K562 (cell line): ENCODE data around the gene CERS3. TPM values are rescaled to one million over a fixed set of nuclear protein-coding genes. Genes with fewer than 3 reads are reported as not detected.

Experiments used
- ATAC-seq: fragments of 200-7000 bp; cut with Tn5 transposase; 3 replicates; pipeline ENCODE4 v1.9.1; 2020; ENCODE audit warnings: moderate library complexity
- BruUV-seq: library from RNA; stranded (reverse); fragments of 400-500 nt; replicated peaks from 2 replicates; lab custom pipeline; 2021; lab: Mats Ljungman, UMichigan
- CTCF ChIA-PET: fragments of 300-600 bp; formaldehyde crosslinking; extraction: SDS; loops from one replicate; lab custom pipeline; 2021; ENCODE audit warnings: low intra/inter-chr PET ratio; lab: Yijun Ruan, JAX
- POLR2A ChIA-PET: fragments of 300-600, 350-650 bp; sonication (Branson Sonifier 250); formaldehyde crosslinking; extraction: SDS; loops from one replicate; lab custom pipeline; 2021; ENCODE audit warnings: antibody characterized with exemption, inconsistent platforms; lab: Yijun Ruan, JAX
- DNase-seq, 4 experiments: peaks; one replicate each; pipeline versions ENCODE4 v3.0.0 to v3.0.0-alpha.2; 2011 to 2018; ENCODE audit warnings: low spot score in 3 of 4, mixed read lengths in 3 of 4; ENCODE audit errors: extremely low read depth in 1 of 4
- FAIRE-seq: peaks from 2 replicates; lab custom pipeline; 2011; peaks lifted over from hg19 to GRCh38; lab: Jason Lieb, UNC
- H2AFZ ChIP-seq: 2 replicates; pipeline ENCODE4 v1.6.0; 2011; ENCODE audit warnings: low read depth, low read length, control low read depth, inconsistent platforms
- H3K27ac ChIP-seq: fragments of 200-600 bp; 3 replicates; pipeline ENCODE4 v1.8.0; 2011; ENCODE audit warnings: low read depth, mild to moderate bottlenecking, control low read depth, inconsistent platforms, low read length, moderate library complexity, mixed read lengths; ENCODE audit errors: extremely low read depth
- H3K27me3 ChIP-seq, 2 experiments: fragments of 300-600 bp in 1 of 2; 2 replicates in 1 of 2; 3 replicates in 1 of 2; pipeline versions ENCODE4 v1.6.0 to v1.8.0; 2011; ENCODE audit warnings: inconsistent platforms in 2 of 2, low read length in 2 of 2, mild to moderate bottlenecking in 1 of 2, mixed read lengths in 1 of 2, moderate library complexity in 1 of 2; ENCODE audit not compliant: control insufficient read depth in 2 of 2, insufficient read depth in 2 of 2
- H3K36me3 ChIP-seq: fragments of 300-600 bp; 3 replicates; pipeline ENCODE4 v1.8.0; 2011; ENCODE audit warnings: mild to moderate bottlenecking, low read length, inconsistent platforms; ENCODE audit not compliant: control insufficient read depth, insufficient read depth
- H3K4me1 ChIP-seq, 2 experiments: fragments of 200-600 bp in 1 of 2; replicated peaks in 1 of 2; 2 replicates in 1 of 2; 3 replicates in 1 of 2; pipeline versions ENCODE4 v1.5.1 to v1.8.0; 2011; ENCODE audit warnings: inconsistent platforms in 2 of 2, low read length in 2 of 2, mild to moderate bottlenecking in 1 of 2, mixed read lengths in 1 of 2, moderate library complexity in 1 of 2; ENCODE audit not compliant: control insufficient read depth in 2 of 2, insufficient read depth in 2 of 2
- H3K4me2 ChIP-seq: 2 replicates; pipeline ENCODE4 v1.6.1; 2011; ENCODE audit warnings: low read length, control low read depth, inconsistent platforms, mixed read lengths; ENCODE audit not compliant: insufficient read depth
- H3K4me3 ChIP-seq: fragments of 200-600 bp; sonication (generic), shearing (Covaris generic); 2 replicates; pipeline ENCODE4 v1.5.1; 2016; ENCODE audit warnings: control low read depth, inconsistent platforms
- H3K79me2 ChIP-seq: fragments of 200-600 bp; 3 replicates; pipeline ENCODE4 v1.8.0; 2011; ENCODE audit warnings: low read length, inconsistent platforms; ENCODE audit not compliant: control insufficient read depth, insufficient read depth
- H3K9ac ChIP-seq, 2 experiments: 2 replicates each; pipeline versions ENCODE4 v1.6.0 to v1.6.1; 2011; ENCODE audit warnings: low read depth in 2 of 2, low read length in 2 of 2, control low read depth in 1 of 2, inconsistent platforms in 1 of 2, mild to moderate bottlenecking in 1 of 2, mixed read lengths in 1 of 2; ENCODE audit not compliant: insufficient read depth in 1 of 2
- H3K9me1 ChIP-seq: one replicate; pipeline ENCODE4 v1.6.0; 2011; ENCODE audit warnings: inconsistent platforms, mild to moderate bottlenecking, low read length, moderate library complexity; ENCODE audit not compliant: control insufficient read depth, insufficient read depth
- H3K9me3 ChIP-seq: replicated peaks from 2 replicates; pipeline ENCODE4 v1.5.1; 2011; ENCODE audit warnings: low read depth, low read length, inconsistent platforms; ENCODE audit not compliant: control insufficient read depth, insufficient read depth
- H4K20me1 ChIP-seq: replicated peaks from 2 replicates; pipeline ENCODE4 v1.6.1; 2011; ENCODE audit warnings: low read length, inconsistent platforms, mixed read lengths; ENCODE audit not compliant: control insufficient read depth, insufficient read depth
- BRF1 ChIP-seq: IDR thresholded peaks from 3 replicates; pipeline ENCODE4 v1.6.1; 2011; ENCODE audit warnings: borderline replicate concordance, mild to moderate bottlenecking; ENCODE audit not compliant: insufficient read length; ENCODE audit errors: extremely low read depth
- C11orf30 ChIP-seq: fragments of 450-650 bp; IDR thresholded peaks from 2 replicates; pipeline ENCODE4 v1.6.1; 2016; ENCODE audit warnings: low read depth, mild to moderate bottlenecking
- POLR2B ChIP-seq: fragments of 450-650 bp; IDR thresholded peaks from 2 replicates; pipeline ENCODE4 v1.6.1; 2018; ENCODE audit warnings: low read depth; ENCODE audit not compliant: partially characterized antibody
- WGBS: fragments of 100-300 bp; shearing (Covaris generic); methylation state at CpG from one replicate; pipeline ENCODE4 v1.1.6; 2016; ENCODE audit warnings: low coverage, mixed read lengths; ENCODE audit not compliant: insufficient coverage; ENCODE audit errors: missing lambda C conversion rate; 5-methylcytosine and 5-hydroxymethylcytosine counted together
- in situ Hi-C: fragments of 300-500 bp; cut with MboI; formaldehyde crosslinking; loops from 4 replicates; pipeline ENCODE4 v1.15.0; 2018; ENCODE audit warnings: inconsistent platforms, mixed read lengths
- intact Hi-C: fragments of 100-400 bp; cut with micrococcal nuclease; formaldehyde crosslinking; loops from 2 replicates; pipeline ENCODE4 v1.14.2; 2022
- polyA plus RNA-seq, 8 experiments: library from polyadenylated mRNA; depleted of rRNA in 4 of 8; stranded (reverse) in 5 of 8; unstranded in 3 of 8; fragments of >200 nt; fragmentation: Nextera tagmentation in 2 of 8; fragmentation: Illumina TruSeq in 1 of 8; extraction: Ambion mirVana in 2 of 8; extraction: Trizol in 1 of 8; gene quantifications; 2 replicates each; pipeline versions ENCODE4 v1.2.1 to v1.2.3, GENCODE V29; 2011 to 2014; ENCODE audit warnings: inconsistent platforms in 1 of 8, missing spikeins in 1 of 8
- total RNA-seq, 7 experiments: library from RNA; depleted of rRNA in 6 of 7; stranded (reverse); fragments of >200 nt in 6 of 7; fragmentation: Illumina TruSeq in 2 of 7; extraction: Trizol in 2 of 7; gene quantifications; 2 replicates each; pipeline versions ENCODE4 v1.2.1 to v1.2.3, GENCODE V29; 2011 to 2021; ENCODE audit warnings: low replicate concordance in 1 of 7
- TF ChIP-seq, protein P1 (sequence below), 3 experiments: IDR thresholded peaks in 2 of 3; conservative IDR thresholded peaks in 1 of 3; 2 replicates each; pipeline ENCODE4 v1.5.1; 2011 to 2012; ENCODE audit warnings: low read length in 3 of 3, mild to moderate bottlenecking in 3 of 3, control low read depth in 2 of 3, improper control_type of control experiment in 1 of 3, inconsistent platforms in 1 of 3, low read depth in 1 of 3, mixed read lengths in 1 of 3, moderate library complexity in 1 of 3; ENCODE audit not compliant: insufficient read depth in 2 of 3

The CERS3 gene
- total and polyA plus RNA-seq, 9 of the 15 experiments (the other 6 are each of a cell fraction or from before 2014, with no cell fraction given): not detected

DNA sequence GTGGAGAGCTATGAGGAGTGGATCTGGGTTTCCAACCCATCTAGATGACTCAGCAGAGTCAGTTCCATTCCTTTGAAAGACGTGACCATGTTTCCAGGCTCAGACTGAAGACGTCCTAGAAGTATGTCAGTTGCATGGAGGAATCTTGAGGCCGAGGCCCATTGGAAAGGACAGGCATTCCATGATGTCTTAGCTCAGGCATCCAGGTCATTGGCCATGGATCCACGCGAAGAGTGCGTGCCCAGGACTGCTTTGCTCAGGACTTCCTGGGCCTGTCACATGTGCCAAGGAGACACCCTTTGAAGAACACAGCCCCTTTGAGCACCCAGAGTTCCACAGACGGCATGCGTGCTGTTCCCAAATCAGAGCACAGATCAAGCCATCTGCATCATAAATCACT is 94.7 kb downstream of the CERS3 start:
- Histone ChIP-seq H3K4me3 (no peak overlapping the region), H3K27me3 (no peaks in the 10 kb centered on the region; a peak in 1 of 5 replicates), H3K79me2 (no peaks in the 10 kb centered on the region), H3K9me3 (no peaks in the 10 kb centered on the region), H3K4me1 (no peaks in the 10 kb centered on the region; a peak in 1 of 5 replicates), H3K27ac (no peak overlapping the region), H3K4me2 (no peak overlapping the region), H4K20me1 (no peaks in the 10 kb centered on the region), H3K36me3 (no peaks in the 10 kb centered on the region), H3K9me1 (no peaks in the 10 kb centered on the region), H3K9ac (no peak overlapping the region), H2AFZ (no peak overlapping the region)
- ChIA-PET POLR2A (interaction anchor here (0.6 to 1.0 kb wide), 2 partner anchors 108 to 476 kb away, joined by 3 to 4 read pairs; no protein-coding TSS in a partner anchor), CTCF (no interaction called here)
- in situ Hi-C loops: no loop called here
- FAIRE-seq (no peak), DNase-seq (no peak), ATAC-seq (no peak)
- BruUV-seq: no TSS peak
- peak; percentile 18; the same call in 1 of the 2 replicates for TF ChIP-seq C11orf30
- no peak for TF ChIP-seq BRF1
- intact Hi-C loops: no loop called here
- WGBS: 3% methylated on average over 8 of the region's 8 CpGs

DNA sequence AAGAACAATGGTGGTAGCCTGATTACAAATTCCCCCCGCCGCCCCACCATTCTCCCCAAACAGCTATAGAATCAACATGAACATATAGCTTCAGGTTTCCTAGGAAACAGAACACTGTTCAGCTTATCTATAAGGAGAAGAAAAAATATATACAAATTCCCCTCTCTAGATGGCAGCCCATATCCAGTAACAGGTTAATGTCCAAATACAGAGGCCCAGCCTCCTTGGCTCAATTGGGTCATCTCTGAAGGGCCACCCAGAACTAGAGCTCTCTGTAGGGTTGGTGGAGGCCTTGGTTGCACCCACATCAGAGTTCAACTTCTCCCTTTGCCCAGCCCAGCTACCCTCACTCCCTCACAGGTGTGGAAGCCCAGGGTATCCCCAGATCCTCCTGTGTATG is 95.4 kb downstream of the CERS3 start:
- 0% methylated on average over 2 of the region's 2 CpGs for WGBS
- no peaks in the 10 kb centered on the region for H4K20me1 ChIP-seq

More for the DNA sequence above, 95.4 kb downstream of the CERS3 start:
- POLR2A ChIA-PET: interaction anchor here (1.0 kb wide), 1 partner anchor 108 kb away, joined by 4 read pairs; no protein-coding TSS in a partner anchor
- Histone ChIP-seq H3K36me3 (no peaks in the 10 kb centered on the region), H3K27ac (no peak overlapping the region), H3K4me3 (no peak overlapping the region), H3K4me2 (no peak overlapping the region), H3K27me3 (no peaks in the 10 kb centered on the region; a peak in 1 of 5 replicates), H3K9me1 (no peaks in the 10 kb centered on the region), H3K9me3 (no peaks in the 10 kb centered on the region), H3K9ac (no peak overlapping the region), H3K4me1 (no peaks in the 10 kb centered on the region), H2AFZ (no peak overlapping the region), H3K79me2 (no peaks in the 10 kb centered on the region)
- FAIRE-seq: no peak
- no TSS peak for BruUV-seq
- CTCF ChIA-PET: no interaction called here
- TF ChIP-seq POLR2B: no peak
- TF ChIP-seq, protein P1, sequence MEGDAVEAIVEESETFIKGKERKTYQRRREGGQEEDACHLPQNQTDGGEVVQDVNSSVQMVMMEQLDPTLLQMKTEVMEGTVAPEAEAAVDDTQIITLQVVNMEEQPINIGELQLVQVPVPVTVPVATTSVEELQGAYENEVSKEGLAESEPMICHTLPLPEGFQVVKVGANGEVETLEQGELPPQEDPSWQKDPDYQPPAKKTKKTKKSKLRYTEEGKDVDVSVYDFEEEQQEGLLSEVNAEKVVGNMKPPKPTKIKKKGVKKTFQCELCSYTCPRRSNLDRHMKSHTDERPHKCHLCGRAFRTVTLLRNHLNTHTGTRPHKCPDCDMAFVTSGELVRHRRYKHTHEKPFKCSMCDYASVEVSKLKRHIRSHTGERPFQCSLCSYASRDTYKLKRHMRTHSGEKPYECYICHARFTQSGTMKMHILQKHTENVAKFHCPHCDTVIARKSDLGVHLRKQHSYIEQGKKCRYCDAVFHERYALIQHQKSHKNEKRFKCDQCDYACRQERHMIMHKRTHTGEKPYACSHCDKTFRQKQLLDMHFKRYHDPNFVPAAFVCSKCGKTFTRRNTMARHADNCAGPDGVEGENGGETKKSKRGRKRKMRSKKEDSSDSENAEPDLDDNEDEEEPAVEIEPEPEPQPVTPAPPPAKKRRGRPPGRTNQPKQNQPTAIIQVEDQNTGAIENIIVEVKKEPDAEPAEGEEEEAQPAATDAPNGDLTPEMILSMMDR (IDR thresholded peaks at IDR 0.05 in 2 of 3, conservative IDR thresholded peaks at IDR 0.05 in 1 of 3; ENCODE audit: insufficient read depth in 2 of 3, low read depth in 1 of 3, low read length in 3 of 3): peak in 1 of 3 experiments; percentile 24; a peak in 2 of 6 replicates
- in situ Hi-C loops (no loop called here), intact Hi-C loops (no loop called here)
- no peak; the same call in 2 of the 3 replicates for ATAC-seq
- DNase-seq: no peak
